Astrocyte (in vitro differentiated cells and primary cell): Measurements from ENCODE around the gene CPT1A.

Source experiments
- CTCF ChIP-seq: IDR thresholded peaks from 2 replicates; pipeline ENCODE4 v1.5.1; 2011; ENCODE audit warnings: low read depth, mild to moderate bottlenecking, inconsistent platforms, low read length, moderate library complexity; ENCODE audit not compliant: insufficient read depth
- EZH2 ChIP-seq: IDR thresholded peaks from 2 replicates; pipeline ENCODE4 v1.6.1; 2012; ENCODE audit warnings: mild to moderate bottlenecking, low read length, inconsistent platforms; ENCODE audit not compliant: insufficient read depth

GRCh38 chr11:68749229-68750123 lies 92.2 kb downstream of the CPT1A start:
- no peak for TF ChIP-seq CTCF
- no peak for TF ChIP-seq EZH2
